MM.1S (cell line): ENCODE measurements around the gene SLC29A1.
A peak's percentile ranks its signal among the peaks of the same experiment; 100 is the strongest.

Experiments
- DNase-seq: peaks from one replicate; pipeline ENCODE4 v3.0.0-alpha.2; 2015
- H2AFZ ChIP-seq: fragments of 300-600 bp; sonication (generic); 2 replicates; pipeline ENCODE4 v1.6.0; 2016; ENCODE audit warnings: antibody characterized with exemption, low read length
- H3F3A ChIP-seq: fragments of 300-600 bp; sonication (generic); 2 replicates; pipeline ENCODE4 v1.6.1; 2016; ENCODE audit warnings: mild to moderate bottlenecking, antibody characterized with exemption, low read length, moderate library complexity, mixed read lengths; ENCODE audit not compliant: insufficient read depth
- H3K27ac ChIP-seq: fragments of 300-600 bp; sonication (generic); 2 replicates; pipeline ENCODE4 v1.5.1; 2016; ENCODE audit warnings: mild to moderate bottlenecking, low read length
- H3K27me3 ChIP-seq: fragments of 300-600 bp; sonication (generic); replicated peaks from 2 replicates; pipeline ENCODE4 v1.6.0; 2016; ENCODE audit warnings: low read length; ENCODE audit not compliant: insufficient read depth
- H3K36me3 ChIP-seq: fragments of 300-600 bp; sonication (generic); replicated peaks from 2 replicates; pipeline ENCODE4 v1.6.1; 2016; ENCODE audit warnings: mild to moderate bottlenecking, low read length, mixed read lengths; ENCODE audit not compliant: insufficient read depth
- H3K4me1 ChIP-seq: fragments of 300-600 bp; sonication (generic); 2 replicates; pipeline ENCODE4 v1.6.1; 2016; ENCODE audit warnings: low read length, mixed read lengths
- H3K4me2 ChIP-seq: fragments of 300-600 bp; sonication (generic); 2 replicates; pipeline ENCODE4 v1.6.0; 2016; ENCODE audit warnings: low read depth, low read length
- H3K4me3 ChIP-seq: fragments of 300-600 bp; sonication (generic); 2 replicates; pipeline ENCODE4 v1.5.1; 2016; ENCODE audit warnings: low read length, mixed read lengths
- H3K79me2 ChIP-seq: fragments of 300-600 bp; sonication (generic); 2 replicates; pipeline ENCODE4 v1.6.1; 2016; ENCODE audit warnings: mixed run types, low read length, mixed read lengths
- H3K9ac ChIP-seq: fragments of 300-600 bp; sonication (generic); 2 replicates; pipeline ENCODE4 v1.6.1; 2016; ENCODE audit warnings: low read length, mixed read lengths
- H3K9me2 ChIP-seq: fragments of 300-600 bp; sonication (generic); replicated peaks from 2 replicates; pipeline ENCODE4 v1.6.1; 2016; ENCODE audit warnings: mild to moderate bottlenecking, low read length, mixed read lengths; ENCODE audit not compliant: insufficient read depth
- H3K9me3 ChIP-seq: fragments of 300-600 bp; sonication (generic); replicated peaks from 2 replicates; pipeline ENCODE4 v1.6.1; 2016; ENCODE audit warnings: mild to moderate bottlenecking, low read length, mixed read lengths; ENCODE audit not compliant: insufficient read depth
- H4K20me1 ChIP-seq: fragments of 300-600 bp; sonication (generic); 2 replicates; pipeline ENCODE4 v1.6.1; 2016; ENCODE audit warnings: mild to moderate bottlenecking, low read length, moderate library complexity, mixed read lengths; ENCODE audit not compliant: insufficient read depth
- EZH2 ChIP-seq: fragments of 300-600 bp; sonication (generic); optimal IDR thresholded peaks from 2 replicates; pipeline ENCODE3; 2017; ENCODE audit warnings: low read depth, mild to moderate bottlenecking, antibody characterized with exemption, low read length, mixed read lengths
- EZH2phosphoT487 ChIP-seq: fragments of 300-600 bp; sonication (generic); IDR thresholded peaks from 2 replicates; pipeline ENCODE4 v1.6.1; 2018; ENCODE audit warnings: antibody characterized with exemption, low read length
- TF ChIP-seq, protein P1 (sequence below): fragments of 300-600 bp; sonication (generic); IDR thresholded peaks from 2 replicates; pipeline ENCODE4 v1.5.1; 2016; ENCODE audit warnings: antibody characterized with exemption, low read length, mixed read lengths

The SLC29A1 gene

DNA sequence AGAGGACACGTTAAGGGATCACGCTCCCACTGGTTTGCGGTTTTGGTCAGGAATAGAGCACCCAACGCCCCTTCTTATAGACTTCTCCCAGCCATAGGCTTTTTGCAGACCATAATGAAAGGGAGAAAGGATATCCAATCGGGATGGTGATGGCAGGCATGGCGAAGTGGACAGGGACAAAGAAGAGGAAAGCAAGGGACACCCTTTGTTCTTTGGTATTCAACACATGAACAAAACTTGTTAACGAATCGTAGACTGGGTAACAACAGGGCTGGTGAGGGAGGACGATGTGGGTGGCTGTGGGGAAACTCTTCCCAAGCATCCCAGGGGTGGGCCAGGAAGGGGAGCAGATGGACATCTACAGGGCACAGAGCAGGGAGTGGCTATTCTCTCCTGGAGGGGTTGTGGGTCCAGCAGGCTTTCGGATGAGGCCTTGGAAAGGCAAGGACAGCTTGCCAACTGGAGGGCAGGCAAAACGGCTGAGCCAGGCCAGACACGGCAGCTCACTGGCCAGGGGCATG, 22.1 kb downstream of the SLC29A1 start:
- H3K4me3 ChIP-seq = peak overlapping the region; percentile 99
- H3K4me1 ChIP-seq = peaks cover 19% of the 10 kb centered on the region
- DNase-seq = no peak
- TF ChIP-seq, protein P1, sequence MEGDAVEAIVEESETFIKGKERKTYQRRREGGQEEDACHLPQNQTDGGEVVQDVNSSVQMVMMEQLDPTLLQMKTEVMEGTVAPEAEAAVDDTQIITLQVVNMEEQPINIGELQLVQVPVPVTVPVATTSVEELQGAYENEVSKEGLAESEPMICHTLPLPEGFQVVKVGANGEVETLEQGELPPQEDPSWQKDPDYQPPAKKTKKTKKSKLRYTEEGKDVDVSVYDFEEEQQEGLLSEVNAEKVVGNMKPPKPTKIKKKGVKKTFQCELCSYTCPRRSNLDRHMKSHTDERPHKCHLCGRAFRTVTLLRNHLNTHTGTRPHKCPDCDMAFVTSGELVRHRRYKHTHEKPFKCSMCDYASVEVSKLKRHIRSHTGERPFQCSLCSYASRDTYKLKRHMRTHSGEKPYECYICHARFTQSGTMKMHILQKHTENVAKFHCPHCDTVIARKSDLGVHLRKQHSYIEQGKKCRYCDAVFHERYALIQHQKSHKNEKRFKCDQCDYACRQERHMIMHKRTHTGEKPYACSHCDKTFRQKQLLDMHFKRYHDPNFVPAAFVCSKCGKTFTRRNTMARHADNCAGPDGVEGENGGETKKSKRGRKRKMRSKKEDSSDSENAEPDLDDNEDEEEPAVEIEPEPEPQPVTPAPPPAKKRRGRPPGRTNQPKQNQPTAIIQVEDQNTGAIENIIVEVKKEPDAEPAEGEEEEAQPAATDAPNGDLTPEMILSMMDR = no peak
- TF ChIP-seq EZH2 (no peak), EZH2phosphoT487 (no peak)
- peaks cover 43% of the 10 kb centered on the region for H3K79me2 ChIP-seq
- peaks cover 39% of the 10 kb centered on the region for H3F3A ChIP-seq
- peaks cover 31% of the 10 kb centered on the region for H4K20me1 ChIP-seq
- H3K9me2 ChIP-seq = no peaks in the 10 kb centered on the region
- H2AFZ ChIP-seq = peak overlapping the region; percentile 91
- H3K4me2 ChIP-seq = peak overlapping the region; percentile 93
- H3K9me3 ChIP-seq = no peaks in the 10 kb centered on the region
- H3K27ac ChIP-seq = peak overlapping the region; percentile 85; the same call in 1 of the 2 replicates
- no peaks in the 10 kb centered on the region for H3K27me3 ChIP-seq
- peak overlapping the region; percentile 99; the same call in 1 of the 2 replicates for H3K9ac ChIP-seq
- peaks cover 3% of the 10 kb centered on the region; the same call in 1 of the 2 replicates for H3K36me3 ChIP-seq

DNA sequence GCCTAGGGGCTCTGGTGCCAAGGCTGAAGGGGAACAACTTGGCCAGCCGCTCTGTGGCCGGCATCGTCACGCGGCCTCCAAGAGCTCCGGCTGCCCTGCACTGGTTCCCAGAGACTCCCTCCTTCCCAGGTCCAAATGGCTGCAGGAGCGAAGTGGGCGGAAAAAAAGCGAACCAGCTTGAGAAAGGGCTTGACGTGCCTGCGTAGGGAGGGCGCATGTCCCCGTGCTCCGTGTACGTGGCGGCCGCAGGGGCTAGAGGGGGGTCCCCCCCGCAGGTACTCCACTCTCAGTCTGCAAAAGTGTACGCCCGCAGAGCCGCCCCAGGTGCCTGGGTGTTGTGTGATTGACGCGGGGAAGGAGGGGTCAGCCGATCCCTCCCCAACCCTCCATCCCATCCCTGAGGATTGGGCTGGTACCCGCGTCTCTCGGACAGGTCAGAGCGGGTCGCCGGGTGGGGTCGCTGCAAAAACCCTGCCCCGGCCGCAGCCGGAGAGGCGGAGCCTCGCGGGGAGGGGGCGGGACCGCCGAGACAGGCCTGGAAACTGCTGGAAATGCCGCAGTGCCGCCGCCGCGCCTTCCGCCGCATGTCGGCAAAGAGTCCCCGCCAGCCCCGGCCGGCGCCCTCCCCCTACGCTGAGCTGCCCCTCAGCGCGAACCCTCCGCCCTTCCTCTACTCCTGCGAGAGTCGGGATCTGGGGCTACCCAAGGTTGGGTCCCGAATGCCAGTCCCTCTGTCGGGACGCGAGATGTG, 22.7 kb downstream of the SLC29A1 start:
- peak overlapping the region; percentile 85 for H3K27ac ChIP-seq
- TF ChIP-seq, protein P1 = peak; percentile 23
- TF ChIP-seq EZH2phosphoT487 (no peak), EZH2 (no peak)
- DNase-seq = peak; percentile 86
- H3K9ac ChIP-seq = peak overlapping the region; percentile 99
- peaks cover 46% of the 10 kb centered on the region for H3F3A ChIP-seq
- H3K4me3 ChIP-seq = peak overlapping the region; percentile 99
- H3K9me2 ChIP-seq = no peaks in the 10 kb centered on the region
- peak overlapping the region; percentile 91 for H2AFZ ChIP-seq
- peaks cover 49% of the 10 kb centered on the region for H3K79me2 ChIP-seq
- peak overlapping the region; percentile 93 for H3K4me2 ChIP-seq
- H4K20me1 ChIP-seq = peaks cover 37% of the 10 kb centered on the region
- peaks cover 9% of the 10 kb centered on the region for H3K36me3 ChIP-seq
- H3K4me1 ChIP-seq = peaks cover 24% of the 10 kb centered on the region
- H3K9me3 ChIP-seq = no peaks in the 10 kb centered on the region
- H3K27me3 ChIP-seq = no peaks in the 10 kb centered on the region

DNA sequence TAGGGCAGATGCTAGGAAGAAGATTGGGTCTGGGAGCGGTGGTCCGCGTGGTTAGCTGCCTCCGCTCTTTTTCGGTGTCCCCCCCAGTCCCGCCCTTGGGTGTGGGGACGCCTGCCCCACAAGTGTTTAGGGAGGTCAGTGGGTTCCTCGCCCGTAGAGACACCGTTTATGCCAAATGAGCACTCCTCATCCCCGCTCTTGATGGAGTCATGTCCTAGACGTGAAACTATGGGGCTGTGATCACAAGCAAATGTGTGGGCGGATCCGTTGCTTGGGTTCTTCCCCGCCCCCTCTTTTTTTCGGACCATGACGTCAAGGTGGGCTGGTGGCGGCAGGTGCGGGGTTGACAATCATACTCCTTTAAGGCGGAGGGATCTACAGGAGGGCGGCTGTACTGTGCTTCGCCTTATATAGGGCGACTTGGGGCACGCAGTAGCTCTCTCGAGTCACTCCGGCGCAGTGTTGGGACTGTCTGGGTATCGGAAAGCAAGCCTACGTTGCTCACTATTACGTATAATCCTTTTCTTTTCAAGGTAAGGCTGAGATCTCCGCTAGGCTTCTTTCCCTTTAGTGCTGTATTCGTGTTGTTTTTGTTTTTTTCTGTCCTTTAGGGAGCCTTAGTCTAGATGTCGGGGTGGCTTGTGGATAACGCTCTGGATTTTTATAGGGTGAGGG, 23.4 kb downstream of the SLC29A1 start, which contains the start of gene HSP90AB1:
TSS of gene HSP90AB1 (plus strand) at position 439 of the 675 bp plus-strand sequence. CDS start 1,529 bp downstream, outside the sequence.
- peak within 1 kb of the TSS; percentile 93 for H3K4me2 ChIP-seq
- TF ChIP-seq EZH2 = no peak
- TF ChIP-seq EZH2phosphoT487 = no peak
- TF ChIP-seq, protein P1 = no peak
- H3K9me3 ChIP-seq = no peaks in the 10 kb centered on the region
- peak within 1 kb of the TSS; percentile 91 for H2AFZ ChIP-seq
- peaks cover 28% of the 10 kb centered on the region for H3K4me1 ChIP-seq
- H3F3A ChIP-seq = peaks cover 53% of the 10 kb centered on the region
- H3K27me3 ChIP-seq = no peaks in the 10 kb centered on the region
- H3K36me3 ChIP-seq = peaks cover 14% of the 10 kb centered on the region
- peak within 1 kb of the TSS; percentile 99 for H3K4me3 ChIP-seq
- peak; percentile 98 for DNase-seq
- peak within 1 kb of the TSS; percentile 85 for H3K27ac ChIP-seq
- H3K9ac ChIP-seq = peak within 1 kb of the TSS; percentile 99
- H4K20me1 ChIP-seq = peaks cover 44% of the 10 kb centered on the region
- peaks cover 56% of the 10 kb centered on the region for H3K79me2 ChIP-seq
- H3K9me2 ChIP-seq = no peaks in the 10 kb centered on the region
